DOHH2 (cell line): ENCODE data around the gene RBM18.

ENCODE experiments used
- EZH2phosphoT487 ChIP-seq: fragments of 200-600 bp; sonication (generic); IDR thresholded peaks from 2 replicates; pipeline ENCODE4 v1.6.1; 2017; ENCODE audit warnings: borderline replicate concordance, mild to moderate bottlenecking, antibody characterized with exemption, low read length, moderate library complexity, mixed read lengths
- TF ChIP-seq, protein P1 (sequence below): fragments of 200-600 bp; sonication (generic); IDR thresholded peaks from one replicate; pipeline ENCODE4 v1.5.1; 2014; ENCODE audit warnings: antibody characterized with exemption, mild to moderate bottlenecking, low read depth, low read length; ENCODE audit not compliant: poor library complexity, severe bottlenecking

GRCh38 chr9:122217640-122218039, 47.0 kb downstream of the RBM18 start:
- TF ChIP-seq, protein P1, sequence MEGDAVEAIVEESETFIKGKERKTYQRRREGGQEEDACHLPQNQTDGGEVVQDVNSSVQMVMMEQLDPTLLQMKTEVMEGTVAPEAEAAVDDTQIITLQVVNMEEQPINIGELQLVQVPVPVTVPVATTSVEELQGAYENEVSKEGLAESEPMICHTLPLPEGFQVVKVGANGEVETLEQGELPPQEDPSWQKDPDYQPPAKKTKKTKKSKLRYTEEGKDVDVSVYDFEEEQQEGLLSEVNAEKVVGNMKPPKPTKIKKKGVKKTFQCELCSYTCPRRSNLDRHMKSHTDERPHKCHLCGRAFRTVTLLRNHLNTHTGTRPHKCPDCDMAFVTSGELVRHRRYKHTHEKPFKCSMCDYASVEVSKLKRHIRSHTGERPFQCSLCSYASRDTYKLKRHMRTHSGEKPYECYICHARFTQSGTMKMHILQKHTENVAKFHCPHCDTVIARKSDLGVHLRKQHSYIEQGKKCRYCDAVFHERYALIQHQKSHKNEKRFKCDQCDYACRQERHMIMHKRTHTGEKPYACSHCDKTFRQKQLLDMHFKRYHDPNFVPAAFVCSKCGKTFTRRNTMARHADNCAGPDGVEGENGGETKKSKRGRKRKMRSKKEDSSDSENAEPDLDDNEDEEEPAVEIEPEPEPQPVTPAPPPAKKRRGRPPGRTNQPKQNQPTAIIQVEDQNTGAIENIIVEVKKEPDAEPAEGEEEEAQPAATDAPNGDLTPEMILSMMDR: no peak
- no peak for TF ChIP-seq EZH2phosphoT487
